Measurements from ENCODE around the gene KCNK7. TPM values are rescaled to one million over a fixed set of nuclear protein-coding genes. Genes with fewer than 3 reads are reported as not detected.

The KCNK7 gene
- total RNA-seq, 1 experiment from 2014 or later: not detected

- DNase-seq (ENCODE audit: low read depth): peak; percentile 87
These were observed 37.3 kb downstream of the KCNK7 start, which contains the start of gene LTBP3 for GRCh38 chr11:65558002-65558929. Gene LTBP3, minus strand, starts transcription at chr11:65558359. Its CDS starts 400 bp downstream, at chr11:65557959.

- DNase-seq (ENCODE audit: low read depth): peak; percentile 36
These were observed 38.2 kb downstream of the KCNK7 start for GRCh38 chr11:65557280-65558001.

GRCh38 chr11:65556470-65557279 is 38.9 kb downstream of the KCNK7 start:
- no peak for DNase-seq (ENCODE audit: low read depth)

- DNase-seq (ENCODE audit: low read depth): peak; percentile 95
These were observed 39.8 kb downstream of the KCNK7 start for GRCh38 chr11:65555693-65556231.

GRCh38 chr11:65554842-65555430 is 40.7 kb downstream of the KCNK7 start:
- DNase-seq (ENCODE audit: low read depth): no peak

- peak; percentile 18 for DNase-seq (ENCODE audit: low read depth)
These were observed 41.4 kb downstream of the KCNK7 start for GRCh38 chr11:65554057-65554818.

GRCh38 chr11:65553301-65554001 is 42.1 kb downstream of the KCNK7 start:
- no peak for DNase-seq (ENCODE audit: low read depth)

GRCh38 chr11:65552388-65552951 is 43.1 kb downstream of the KCNK7 start:
- DNase-seq (ENCODE audit: low read depth): no peak

- DNase-seq (ENCODE audit: low read depth): no peak
These were observed 43.8 kb downstream of the KCNK7 start for GRCh38 chr11:65551572-65552387.

- no peak for DNase-seq (ENCODE audit: low read depth)
These were observed 46.5 kb downstream of the KCNK7 start for GRCh38 chr11:65549096-65549495.

GRCh38 chr11:65548395-65548794 is 47.2 kb downstream of the KCNK7 start:
- no peak for DNase-seq (ENCODE audit: low read depth)

GRCh38 chr11:65547446-65548125 is 48.0 kb downstream of the KCNK7 start:
- no peak for DNase-seq (ENCODE audit: low read depth)

- DNase-seq (ENCODE audit: low read depth): peak; percentile 51
These were observed 49.2 kb downstream of the KCNK7 start for GRCh38 chr11:65546217-65546958.

GRCh38 chr11:65545853-65546216 is 49.8 kb downstream of the KCNK7 start:
- no peak for DNase-seq (ENCODE audit: low read depth)

Measured in Daoy (cell line).